GM12801 (cell line): ENCODE measurements around the gene SEMA6A.

Experiments used
- CTCF ChIP-seq: IDR thresholded peaks from one replicate; pipeline ENCODE4 v1.5.1; 2011; ENCODE audit warnings: control low read depth; ENCODE audit not compliant: insufficient read length; ENCODE audit errors: extremely low read depth

Gene SEMA6A

DNA sequence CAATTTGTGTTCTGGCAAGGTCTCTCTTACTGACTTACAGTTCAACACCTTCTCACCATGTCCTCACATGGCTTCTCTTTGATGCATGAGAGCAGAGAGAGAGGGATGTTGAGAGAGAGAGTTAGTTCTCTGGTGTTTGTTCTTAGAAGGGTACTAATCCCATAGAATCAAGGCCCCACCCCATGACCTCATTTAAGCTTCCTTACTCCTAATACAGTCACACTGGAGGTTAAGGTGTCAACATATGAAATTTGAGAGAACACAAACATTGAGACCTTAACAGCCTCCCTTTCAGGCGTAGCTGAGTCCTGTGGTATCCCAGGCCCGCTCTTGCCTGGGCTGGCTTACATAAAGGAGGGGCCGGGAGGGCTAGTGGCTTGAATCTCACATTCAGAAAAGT is 10.6 kb upstream of the SEMA6A start:
- no peak for TF ChIP-seq CTCF

DNA sequence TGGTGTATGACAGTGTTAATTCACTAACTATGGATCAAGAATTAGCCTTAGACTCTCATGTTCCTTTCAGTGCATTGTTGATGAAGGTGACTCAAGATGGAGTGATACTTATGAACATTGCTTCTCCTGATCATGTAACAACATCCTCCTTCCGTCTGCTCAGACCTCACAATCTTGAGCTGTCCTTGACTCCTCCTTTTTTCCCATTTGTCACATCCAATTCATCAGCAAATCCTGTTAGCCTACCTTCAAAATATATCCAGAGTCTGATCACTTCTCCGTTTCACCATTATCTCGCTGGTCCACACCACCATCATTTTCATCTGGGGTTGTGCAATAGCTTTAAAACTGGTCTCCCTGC is 9.2 kb upstream of the SEMA6A start:
- TF ChIP-seq CTCF = no peak

GRCh38 chr5:116583085-116583861 is 8.7 kb upstream of the SEMA6A start:
- no peak for TF ChIP-seq CTCF

- no peak for TF ChIP-seq CTCF
Observed at GRCh38 chr5:116581910-116582309, 7.3 kb upstream of the SEMA6A start.

- TF ChIP-seq CTCF = no peak
Observed at GRCh38 chr5:116579144-116579543, 4.5 kb upstream of the SEMA6A start.

GRCh38 chr5:116578676-116579075 is 4.1 kb upstream of the SEMA6A start:
- no peak for TF ChIP-seq CTCF

GRCh38 chr5:116577064-116577788 is 2.6 kb upstream of the SEMA6A start:
- no peak for TF ChIP-seq CTCF
